GM18520 (cell line): ENCODE data around the gene KDM4D.
"Not testable (repeated sequence)": the region's sequence is repeated elsewhere in the genome, so short reads cannot be mapped to it uniquely, and the experiment has no call there.

Experiments used
- ATAC-seq: cut with Tn5 transposase; IDR thresholded peaks from one replicate; pipeline ENCODE4 v1.9.1; 2021; ENCODE audit not compliant: unreplicated experiment

KDM4D gene

DNA sequence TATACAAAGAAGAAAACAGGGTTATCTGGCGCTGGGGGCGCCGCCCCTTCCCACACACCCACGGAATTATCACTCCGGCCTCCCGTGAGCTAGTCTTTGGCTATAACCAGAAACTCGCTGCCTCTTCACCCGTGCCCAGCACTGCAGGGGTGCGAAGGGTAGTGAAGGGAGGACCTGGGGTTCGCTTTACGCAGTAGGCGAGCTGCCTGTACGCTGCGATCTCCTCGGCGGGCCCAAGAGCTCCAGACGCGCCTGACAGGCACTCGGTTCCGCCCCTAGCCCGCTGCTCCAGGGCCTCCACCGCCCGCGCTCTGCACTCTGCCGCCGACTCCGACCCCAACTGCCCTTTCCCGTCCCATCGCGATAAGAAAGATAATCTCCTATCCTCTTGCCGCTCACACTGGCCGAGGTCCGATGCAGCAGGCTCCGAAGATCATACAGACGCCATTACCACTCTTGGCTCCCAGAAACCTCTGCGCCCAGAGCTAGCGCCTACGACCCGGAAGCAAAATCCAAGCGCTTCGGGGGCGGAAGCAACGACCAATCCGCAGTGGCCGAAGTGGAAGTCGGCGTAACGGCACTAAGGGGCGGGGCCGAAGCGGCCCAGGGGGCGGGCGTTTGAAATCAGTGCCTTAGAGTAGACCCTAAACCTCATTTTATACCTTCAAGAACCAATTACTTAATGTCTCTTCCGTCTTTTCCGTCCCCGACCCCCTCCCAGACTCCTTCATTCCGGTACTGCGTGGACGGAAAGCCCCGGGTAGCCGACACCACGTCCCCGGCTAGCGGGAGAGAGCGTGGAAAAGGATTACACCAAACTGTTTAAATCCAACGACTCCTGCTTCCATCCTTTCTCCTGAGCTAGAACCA lies at the start of gene KDM4D, which contains the start of gene CWC15:
Gene KDM4D (plus strand): TSS at position 611 of the 870 bp plus-strand sequence. CDS start 23,664 bp downstream, outside the sequence.
Gene CWC15 (minus strand): TSS at position 458 of the 870 bp plus-strand sequence. CDS start 1,371 bp downstream, outside the sequence.
- ATAC-seq: peak; percentile 100

DNA sequence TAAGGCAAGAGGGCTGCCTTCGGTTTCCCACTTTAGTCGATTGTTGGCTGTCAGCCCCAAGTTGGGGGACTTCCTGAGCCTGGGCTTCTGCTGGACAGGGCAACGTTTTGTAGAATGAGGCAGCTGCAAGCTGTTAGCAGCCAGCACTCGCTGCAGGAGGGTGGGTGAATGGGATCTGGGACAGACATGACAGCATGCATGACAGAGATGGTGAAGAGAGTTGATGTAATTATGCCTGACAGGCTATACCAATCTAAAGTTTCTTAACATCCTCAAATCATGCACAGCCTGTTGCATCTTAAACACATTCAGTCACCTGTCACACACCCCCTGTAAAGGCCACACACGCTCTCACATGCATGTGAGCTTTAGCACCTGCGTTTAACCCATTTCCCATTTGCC lies 49.3 kb upstream of the KDM4D start:
- no peak for ATAC-seq

DNA sequence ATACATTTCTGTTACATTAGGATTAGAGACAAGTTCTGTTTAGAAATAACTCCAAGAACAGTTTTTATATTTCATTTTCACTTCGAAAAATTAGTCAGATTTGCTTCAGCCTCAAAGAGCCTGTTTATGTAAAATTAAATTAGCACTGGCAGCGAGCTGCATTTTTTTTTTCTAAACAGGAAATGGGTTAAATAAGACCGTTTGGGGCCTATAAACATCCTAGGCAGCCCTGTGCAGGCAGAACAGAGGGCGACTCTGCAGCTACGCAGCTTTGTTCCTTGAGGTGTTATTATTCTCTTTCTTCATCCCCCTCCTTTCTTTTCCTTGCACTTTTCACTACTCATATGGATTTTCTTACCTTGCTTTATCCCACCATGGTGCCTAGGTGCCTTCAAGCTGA lies 48.9 kb upstream of the KDM4D start:
- ATAC-seq: no peak

DNA sequence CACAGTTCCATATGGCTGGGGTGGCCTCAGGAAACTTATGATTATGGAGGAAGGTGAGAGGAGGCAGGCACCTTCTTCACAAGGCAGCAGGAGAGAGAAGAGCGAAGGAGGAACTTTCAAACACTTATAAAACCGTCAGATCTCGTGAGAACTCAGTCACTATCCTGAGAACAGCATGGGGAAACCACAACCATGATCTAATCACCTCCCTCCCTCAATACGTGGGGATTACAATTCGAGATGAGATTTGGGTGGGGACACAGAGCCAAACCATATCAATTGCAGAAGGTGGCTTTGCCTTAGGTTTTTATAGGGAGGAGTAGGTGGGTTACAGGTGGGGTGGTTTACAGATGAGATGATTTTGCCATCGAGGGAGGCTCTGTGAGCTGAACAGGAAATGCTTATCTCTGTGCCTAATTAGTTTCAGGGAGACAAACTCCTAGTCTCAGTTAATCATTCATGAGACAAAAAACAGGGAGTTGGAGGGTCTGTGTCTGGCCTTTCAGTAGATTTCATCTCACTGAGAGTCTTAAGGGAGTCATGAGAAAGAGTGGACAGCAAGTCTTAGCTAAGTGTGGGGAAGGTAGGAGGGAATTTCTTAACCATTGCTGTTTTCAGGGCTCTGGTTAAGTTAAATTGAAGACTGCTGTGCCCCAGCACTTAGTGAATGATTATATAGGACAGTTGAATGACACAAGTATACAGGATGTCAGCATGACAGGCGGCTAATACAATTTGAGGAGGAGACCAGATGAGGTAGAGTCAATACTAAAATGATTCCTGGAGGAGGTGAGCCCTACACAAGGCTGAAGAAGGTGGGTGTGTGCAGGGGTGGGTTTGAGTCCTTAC lies 47.9 kb upstream of the KDM4D start:
- no peak for ATAC-seq

DNA sequence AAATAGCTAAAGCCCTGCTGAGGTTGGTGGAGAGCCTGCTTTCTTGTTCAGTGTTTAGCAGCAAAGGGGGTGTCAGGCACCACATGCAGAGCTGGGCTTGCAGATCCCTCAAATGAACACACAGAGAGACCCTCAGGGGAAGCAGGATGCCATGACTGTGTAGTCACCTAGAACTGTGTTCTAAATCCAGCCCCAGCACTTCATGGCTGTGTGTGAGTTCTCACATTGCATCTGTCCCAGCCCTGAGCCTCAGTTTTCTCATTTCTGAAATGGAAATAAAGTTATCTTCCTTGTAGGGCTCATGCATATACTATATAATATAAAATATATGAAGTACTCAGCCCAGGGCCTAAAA lies 47.3 kb upstream of the KDM4D start:
- ATAC-seq: no peak

DNA sequence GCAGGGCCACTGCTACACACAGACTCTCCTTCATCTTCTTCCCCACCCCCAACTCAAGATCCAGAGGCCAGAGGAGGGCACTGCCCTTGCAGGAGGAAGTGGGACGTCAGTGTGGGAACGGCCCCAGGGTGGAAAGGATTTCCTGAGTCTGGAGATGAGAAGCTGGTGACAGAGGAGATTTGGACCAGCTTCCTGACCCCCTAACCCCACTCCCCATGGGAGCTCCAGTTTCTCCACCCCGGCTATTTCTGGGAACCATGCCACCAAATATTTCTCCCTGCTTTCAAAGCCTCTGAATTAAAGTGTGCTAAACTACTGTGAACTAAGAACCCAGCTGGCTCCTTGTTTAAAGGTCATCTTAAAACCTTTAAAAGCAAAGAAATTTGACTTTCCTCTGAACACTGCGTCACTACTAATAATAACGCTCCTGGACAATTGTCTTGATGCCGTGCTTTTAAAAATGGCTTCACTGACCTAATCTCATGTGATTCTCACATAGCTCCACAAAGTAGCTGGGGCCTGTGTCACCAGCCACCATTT lies 46.7 kb upstream of the KDM4D start:
- ATAC-seq: no peak

DNA sequence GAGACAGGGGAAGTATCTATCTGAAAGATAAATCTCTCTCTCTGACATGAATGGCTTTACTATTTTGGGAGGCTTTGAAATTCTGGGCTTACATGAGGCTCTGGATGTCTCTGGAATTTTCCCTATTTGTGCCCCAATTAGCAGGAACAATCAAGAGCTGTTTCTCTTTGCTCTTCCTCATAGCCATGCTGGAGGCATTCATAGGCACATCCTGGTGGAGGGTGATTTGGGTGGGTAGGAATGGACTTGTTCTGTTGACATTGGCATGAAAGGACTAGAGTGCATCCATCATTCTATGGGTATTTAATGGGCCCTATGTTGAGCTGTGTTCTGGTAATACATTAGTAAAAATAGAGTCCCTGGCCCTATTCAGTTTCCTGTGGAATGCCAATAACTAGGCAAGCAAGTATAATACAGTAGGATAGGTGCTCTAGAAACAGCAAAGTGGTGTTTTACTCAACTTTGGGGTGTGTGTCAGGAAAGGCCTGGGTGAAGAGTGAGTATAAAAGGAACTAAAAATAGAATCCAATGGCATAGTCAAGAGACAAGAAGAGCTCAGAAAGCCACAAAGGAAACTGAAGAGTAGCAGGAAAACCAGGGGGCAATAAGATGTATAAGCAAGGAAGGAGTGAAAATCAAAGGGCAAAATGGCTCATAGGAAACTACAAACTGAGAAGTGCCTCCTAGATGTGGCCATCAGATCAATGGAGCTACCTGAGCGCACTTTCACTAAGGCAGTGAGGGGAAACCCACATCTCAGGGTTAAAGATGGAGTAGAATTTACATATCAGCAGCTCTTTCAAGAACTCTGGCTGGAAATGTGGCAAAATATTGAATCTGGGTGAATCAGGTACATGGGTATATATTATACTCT lies 45.2 kb upstream of the KDM4D start:
- ATAC-seq: no peak

DNA sequence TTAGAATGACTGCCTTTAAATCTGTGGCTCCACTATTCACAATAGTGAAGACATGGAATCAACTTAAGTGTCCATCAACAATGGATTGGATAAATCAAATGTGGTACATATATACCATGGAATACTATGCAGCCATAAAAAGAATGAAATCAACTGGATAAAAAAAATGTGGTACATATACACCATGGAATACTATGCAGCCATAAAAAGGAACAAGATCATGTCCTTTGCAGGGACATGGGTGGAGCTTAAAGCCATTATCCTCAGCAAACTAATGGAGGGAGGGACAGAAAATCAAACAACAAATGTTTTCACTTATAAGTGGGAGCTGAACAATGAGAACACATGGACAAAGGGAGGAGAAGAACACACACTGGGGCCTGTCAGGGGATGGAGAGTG lies 41.4 kb upstream of the KDM4D start:
- ATAC-seq: not testable (repeated sequence)

DNA sequence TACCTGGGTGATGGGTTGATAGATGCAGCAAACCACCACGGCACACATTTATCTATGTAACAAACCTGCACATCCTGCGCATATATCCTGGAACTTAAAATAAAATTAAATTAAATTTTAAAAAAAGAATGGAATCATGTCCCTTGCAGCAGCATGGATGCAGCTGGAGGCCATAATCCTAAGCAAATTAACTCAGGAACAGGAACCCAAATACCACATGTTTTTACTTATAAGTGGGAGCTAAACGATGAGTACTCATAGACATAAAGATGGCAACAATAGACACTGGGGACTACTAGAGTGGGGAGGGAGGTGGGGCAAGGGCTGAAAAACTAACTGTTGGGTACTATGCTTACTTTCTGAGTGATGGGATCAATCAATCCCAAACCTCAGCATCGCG lies 41.0 kb upstream of the KDM4D start:
- ATAC-seq: no peak

DNA sequence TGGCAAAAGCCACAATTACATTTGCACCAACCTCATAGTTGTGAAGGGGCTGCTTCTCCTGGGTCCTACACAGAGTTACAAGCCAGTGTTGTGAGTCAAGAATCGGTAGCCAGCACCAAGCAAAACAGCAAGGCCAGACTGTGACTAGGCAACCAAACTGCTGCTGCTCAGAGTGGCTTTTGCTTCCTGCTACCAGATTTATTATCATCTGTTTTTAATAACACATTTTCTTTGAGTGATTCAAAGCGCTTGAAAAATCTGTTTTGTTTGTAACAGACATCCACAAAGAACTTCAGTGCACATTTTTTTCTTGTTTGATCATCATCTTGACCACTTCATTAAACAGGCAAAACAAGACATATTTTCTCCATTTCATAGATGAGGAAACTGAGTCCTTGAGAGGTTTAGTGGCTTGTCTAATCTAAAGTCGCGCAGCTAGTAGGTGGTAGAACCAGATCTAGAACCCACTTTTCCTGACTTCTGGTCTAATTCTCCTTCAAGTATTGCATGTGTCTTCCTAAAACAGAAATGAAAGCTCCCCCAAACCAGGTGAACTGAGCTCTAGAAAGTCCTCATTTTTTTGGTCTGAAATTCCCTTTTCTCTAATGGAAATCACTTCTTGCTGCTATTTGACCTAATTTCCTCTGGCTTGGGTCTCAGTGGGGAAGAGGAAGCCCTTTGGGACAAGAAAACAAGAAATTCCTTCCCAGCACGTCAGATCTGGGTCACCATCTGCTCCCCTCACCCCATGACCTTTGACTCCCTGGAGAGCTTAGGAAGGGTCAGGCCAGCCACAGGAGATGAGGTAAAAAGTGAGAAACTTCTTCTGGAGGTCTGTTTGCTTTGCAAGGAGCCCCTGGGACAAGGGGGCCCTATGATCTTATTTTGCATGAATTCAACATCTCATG lies 40.0 kb upstream of the KDM4D start:
- ATAC-seq: no peak

DNA sequence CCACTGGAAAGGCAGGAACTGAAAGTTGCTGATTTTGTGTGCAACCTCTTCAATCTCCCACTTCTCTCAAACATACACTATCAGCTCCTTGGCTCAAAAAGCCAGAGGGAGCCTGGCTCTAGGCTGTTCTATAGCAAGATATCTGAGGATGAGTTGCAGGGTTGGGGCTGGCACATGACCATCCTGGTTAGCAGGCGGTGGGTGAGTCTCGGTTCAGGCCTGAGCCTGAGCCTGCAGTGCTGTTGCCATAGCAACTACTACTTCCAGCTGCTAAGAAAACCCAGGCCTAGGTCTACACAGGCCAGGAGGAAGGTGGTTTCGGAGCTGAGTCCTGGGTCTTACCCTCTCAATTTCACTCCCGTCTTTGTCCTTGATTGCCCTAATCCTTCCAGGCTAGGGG lies 39.1 kb upstream of the KDM4D start:
- ATAC-seq: no peak

DNA sequence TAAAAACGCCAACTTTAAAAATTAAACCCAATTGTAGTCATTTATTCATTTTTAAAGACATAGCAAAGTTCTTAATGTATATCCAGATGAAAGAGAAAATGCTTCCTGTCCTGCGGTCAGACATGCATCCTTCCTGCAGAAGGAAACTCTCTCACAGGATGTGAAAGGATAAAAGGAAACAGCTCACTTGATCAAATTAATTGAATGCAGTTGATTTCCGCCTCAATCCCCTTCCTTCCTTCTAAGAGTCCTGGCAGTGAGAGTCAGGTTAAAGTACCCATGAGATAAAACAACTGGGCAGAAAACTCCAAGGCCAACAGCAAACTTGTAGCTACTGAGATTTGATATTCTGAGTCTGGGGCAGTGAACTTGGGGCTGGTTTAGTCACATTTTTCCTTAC lies 38.7 kb upstream of the KDM4D start:
- ATAC-seq: no peak

DNA sequence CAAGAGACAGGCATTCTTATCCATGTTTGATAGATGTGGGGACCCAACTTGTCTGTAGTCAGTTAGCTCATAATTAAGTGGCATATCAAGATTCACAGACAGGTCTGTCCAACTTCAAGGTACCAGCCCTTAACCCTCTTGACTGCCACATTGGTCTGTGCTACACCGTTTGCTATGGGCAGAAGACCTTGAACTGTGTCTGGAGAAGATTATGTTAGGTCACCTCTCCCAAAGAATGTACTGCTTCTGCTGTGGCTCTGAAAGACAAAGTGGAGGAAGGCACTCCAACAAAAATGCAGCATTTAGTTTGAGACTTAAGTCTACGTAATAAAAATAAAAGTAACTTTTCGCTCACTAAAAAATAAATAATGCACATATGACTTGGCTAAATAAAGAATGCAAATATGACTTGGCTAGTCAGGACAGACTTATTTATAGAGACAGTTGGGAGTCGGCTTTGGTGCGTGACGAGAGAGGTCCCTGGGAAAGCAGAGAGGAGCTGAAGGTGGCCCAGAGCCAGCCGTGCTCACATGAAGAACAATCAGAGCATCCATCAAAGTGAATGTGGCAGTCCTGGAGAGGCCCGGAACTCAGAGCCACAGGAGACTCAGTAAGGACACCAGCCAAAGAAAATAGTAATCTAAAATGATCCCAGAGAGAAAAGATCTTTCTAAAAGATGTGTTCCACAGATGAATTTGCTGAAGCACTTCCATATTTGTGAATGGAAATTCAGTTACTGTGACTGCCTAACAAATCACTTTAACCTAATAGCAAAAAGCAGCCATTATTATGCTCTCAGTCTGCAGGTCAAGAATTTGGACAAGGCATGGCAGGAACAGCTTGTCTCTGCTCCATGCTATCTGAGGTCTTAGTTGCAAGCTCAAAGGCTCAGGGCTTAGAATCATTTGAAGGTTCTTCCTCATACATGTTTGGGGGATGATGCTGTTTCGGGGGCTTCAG lies 35.1 kb upstream of the KDM4D start:
- ATAC-seq: no peak

DNA sequence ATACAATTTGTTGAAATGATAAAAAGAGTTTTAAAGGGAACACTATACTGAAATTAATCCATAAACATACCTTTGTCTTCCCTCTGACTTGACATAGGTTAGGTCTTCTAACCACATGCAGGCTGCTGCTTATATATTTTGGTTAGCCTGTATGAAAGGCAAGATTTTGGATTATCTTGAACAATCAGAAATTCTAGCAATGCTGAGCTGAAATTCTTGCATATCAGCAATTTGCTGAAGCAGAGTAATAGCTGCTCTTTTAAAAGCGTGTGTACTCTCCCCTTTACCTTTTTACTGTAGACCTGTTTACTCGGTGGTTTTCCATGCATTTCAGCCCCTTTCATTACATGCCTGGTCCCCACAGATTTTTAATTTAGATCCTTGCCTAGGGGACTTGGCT lies 34.2 kb upstream of the KDM4D start:
- ATAC-seq: no peak

DNA sequence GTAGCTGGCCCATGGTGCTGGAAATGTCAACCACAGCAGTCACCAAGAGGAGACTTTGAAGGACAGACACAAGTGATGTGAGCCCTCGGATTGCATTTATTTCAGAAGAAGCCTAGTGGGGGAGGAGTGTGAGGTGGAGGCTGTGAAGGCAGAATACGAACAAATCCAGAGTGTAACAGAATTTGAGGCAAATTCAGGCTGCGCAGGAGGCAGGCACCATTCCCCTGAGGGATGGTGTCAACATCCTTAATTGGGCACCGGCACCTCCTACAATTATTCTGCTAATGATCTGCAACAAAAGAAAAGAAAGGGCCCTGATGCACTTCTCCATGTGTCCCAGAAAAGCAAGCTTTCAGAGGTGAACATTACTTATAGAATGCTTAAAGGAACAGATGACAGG lies 32.4 kb upstream of the KDM4D start:
- ATAC-seq: no peak

DNA sequence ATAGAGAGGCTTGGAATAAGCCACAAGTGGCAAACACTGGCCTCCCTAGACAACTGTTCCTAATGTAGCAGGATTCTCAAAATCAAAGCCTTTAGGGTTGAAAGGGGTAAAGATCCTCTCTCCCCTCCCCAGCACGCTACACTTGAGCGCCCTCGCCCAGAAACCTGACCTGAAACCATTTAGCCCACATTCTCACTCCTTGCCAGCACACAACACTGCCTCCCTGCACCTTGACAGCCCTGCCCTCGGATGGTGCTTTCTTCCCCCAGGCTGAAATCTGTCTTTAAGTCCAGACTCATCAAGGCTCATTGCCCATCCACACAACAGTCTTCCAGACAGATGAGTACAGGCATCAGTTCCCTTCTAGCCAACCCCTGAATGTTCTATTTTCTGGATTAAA lies 26.7 kb upstream of the KDM4D start:
- no peak for ATAC-seq

DNA sequence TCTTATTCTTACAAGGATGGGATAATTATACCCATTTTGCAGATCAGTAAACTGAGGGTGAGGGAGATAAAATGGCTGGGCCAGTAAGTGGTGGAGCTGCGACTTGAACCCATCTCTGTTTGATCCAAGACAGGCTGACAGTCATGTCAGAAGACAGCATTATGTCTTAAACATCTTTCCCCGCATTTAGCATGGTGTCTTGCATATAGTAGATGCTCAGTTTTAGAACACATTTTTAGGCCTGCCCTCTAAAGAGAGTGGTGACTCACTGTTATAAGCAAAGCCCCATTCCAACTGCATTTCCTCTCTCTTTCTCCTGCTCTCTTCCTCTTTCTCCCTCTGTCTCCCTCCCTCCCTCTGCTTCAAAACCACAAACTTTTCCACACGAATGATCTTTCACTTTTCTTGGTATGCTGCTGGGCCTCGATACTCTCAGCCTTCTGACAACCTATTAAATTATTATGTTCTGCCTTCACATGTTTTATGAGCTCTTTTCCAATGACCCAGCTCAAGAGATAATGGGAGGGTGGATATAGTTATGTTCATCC lies 25.4 kb upstream of the KDM4D start:
- ATAC-seq: no peak

DNA sequence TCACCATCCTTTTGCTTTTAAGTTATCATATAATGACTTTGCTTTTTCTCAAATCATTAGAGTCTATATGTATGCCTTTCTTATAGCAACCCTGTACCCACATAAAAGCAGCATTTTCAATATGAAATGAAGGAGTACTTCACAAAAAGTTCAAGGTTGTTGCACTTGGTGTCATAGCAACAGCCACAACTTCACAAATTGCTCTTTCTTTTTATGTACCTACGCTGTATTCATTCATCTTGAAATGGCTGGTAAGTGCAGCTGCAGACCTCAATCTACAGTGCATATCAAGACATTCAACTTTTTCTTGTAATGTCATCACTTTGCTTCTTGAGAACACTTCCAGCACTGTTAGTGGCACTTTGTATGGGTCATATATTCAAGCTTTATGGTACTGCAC lies 18.8 kb upstream of the KDM4D start:
- ATAC-seq: no peak
